Hepatocyte (in vitro differentiated cells): ENCODE results near the gene REELD1.

Source experiments
- EZH2 ChIP-seq: fragments of 200-600 bp; sonication (generic); IDR thresholded peaks from 2 replicates; pipeline ENCODE4 v1.6.1; 2016; ENCODE audit warnings: antibody characterized with exemption, mild to moderate bottlenecking, borderline replicate concordance
- TF ChIP-seq, protein P1 (sequence below): fragments of 200-600 bp; sonication (generic); IDR thresholded peaks from 2 replicates; pipeline ENCODE4 v1.5.1; 2016; ENCODE audit warnings: antibody characterized with exemption, mild to moderate bottlenecking; ENCODE audit not compliant: poor library complexity

- TF ChIP-seq, protein P1, sequence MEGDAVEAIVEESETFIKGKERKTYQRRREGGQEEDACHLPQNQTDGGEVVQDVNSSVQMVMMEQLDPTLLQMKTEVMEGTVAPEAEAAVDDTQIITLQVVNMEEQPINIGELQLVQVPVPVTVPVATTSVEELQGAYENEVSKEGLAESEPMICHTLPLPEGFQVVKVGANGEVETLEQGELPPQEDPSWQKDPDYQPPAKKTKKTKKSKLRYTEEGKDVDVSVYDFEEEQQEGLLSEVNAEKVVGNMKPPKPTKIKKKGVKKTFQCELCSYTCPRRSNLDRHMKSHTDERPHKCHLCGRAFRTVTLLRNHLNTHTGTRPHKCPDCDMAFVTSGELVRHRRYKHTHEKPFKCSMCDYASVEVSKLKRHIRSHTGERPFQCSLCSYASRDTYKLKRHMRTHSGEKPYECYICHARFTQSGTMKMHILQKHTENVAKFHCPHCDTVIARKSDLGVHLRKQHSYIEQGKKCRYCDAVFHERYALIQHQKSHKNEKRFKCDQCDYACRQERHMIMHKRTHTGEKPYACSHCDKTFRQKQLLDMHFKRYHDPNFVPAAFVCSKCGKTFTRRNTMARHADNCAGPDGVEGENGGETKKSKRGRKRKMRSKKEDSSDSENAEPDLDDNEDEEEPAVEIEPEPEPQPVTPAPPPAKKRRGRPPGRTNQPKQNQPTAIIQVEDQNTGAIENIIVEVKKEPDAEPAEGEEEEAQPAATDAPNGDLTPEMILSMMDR: no peak
- no peak for TF ChIP-seq EZH2
Measured at GRCh38 chr4:146255463-146255862, 41.1 kb downstream of the REELD1 start.
